ENCODE results near the gene OR6J1.

GRCh38 chr14:22601456-22601855, 42.7 kb downstream of the OR6J1 start:
- TF ChIP-seq CTCF (IDR thresholded peaks at IDR 0.05; ENCODE audit: low read length) (no peak), EZH2 (optimal IDR thresholded peaks at IDR 0.05; ENCODE audit: low read depth, low read length) (no peak), EZH2phosphoT487 (IDR thresholded peaks at IDR 0.05; ENCODE audit: low read length) (no peak)

Measured in MM.1S (cell line).